CD4-positive, alpha-beta T cell (primary cell): ENCODE measurements around the gene NRAP. TPM values are rescaled to one million over a fixed set of nuclear protein-coding genes. Genes with fewer than 3 reads are reported as not detected.

ENCODE experiments used
- ATAC-seq: fragments of 200-7000 bp; cut with Tn5 transposase; one replicate; pipeline ENCODE4 v1.10.0; 2022; ENCODE audit warnings: mild to moderate bottlenecking; ENCODE audit not compliant: poor library complexity
- CTCF ChIA-PET: fragments of 350-600 bp; sonication (Branson Sonifier 250); formaldehyde crosslinking; loops from one replicate; lab custom pipeline; 2021; ENCODE audit warnings: antibody characterized with exemption, inconsistent platforms; lab: Charles Lee
- POLR2A ChIA-PET: fragments of 350-600 bp; sonication (Branson Sonifier 250); formaldehyde crosslinking; loops from one replicate; lab custom pipeline; 2021; ENCODE audit warnings: antibody characterized with exemption, inconsistent platforms; lab: Charles Lee
- DNase-seq, 14 experiments: peaks; one replicate each; pipeline ENCODE4 v3.0.0-alpha.2; 2013 to 2020; ENCODE audit warnings: mixed read lengths in 2 of 14
- H3K27ac ChIP-seq, 2 donors: one replicate each; pipeline versions ENCODE4 v1.5.1 to v1.7.0; 2013; ENCODE audit warnings: low read length in 2 of 2, low read depth in 1 of 2, mild to moderate bottlenecking in 1 of 2
- H3K27me3 ChIP-seq, 2 experiments: 1 replicate in 1 of 2; 2 replicates in 1 of 2; pipeline versions ENCODE4 v1.6.1 to v1.7.0; 2013; ENCODE audit warnings: low read length in 2 of 2, control low read depth in 1 of 2, mild to moderate bottlenecking in 1 of 2, moderate library complexity in 1 of 2; ENCODE audit not compliant: insufficient read depth in 2 of 2, control insufficient read depth in 1 of 2
- H3K36me3 ChIP-seq: one replicate; pipeline ENCODE4 v1.6.1; 2013; ENCODE audit warnings: low read length, control low read depth; ENCODE audit not compliant: insufficient read depth
- H3K4me1 ChIP-seq: one replicate; pipeline ENCODE4 v1.6.1; 2013; ENCODE audit warnings: low read length, control low read depth; ENCODE audit not compliant: insufficient read depth
- H3K4me3 ChIP-seq: one replicate; pipeline ENCODE4 v1.5.1; 2013; ENCODE audit warnings: mild to moderate bottlenecking, low read length, moderate library complexity
- H3K9me3 ChIP-seq, 2 experiments: 1 replicate in 1 of 2; 2 replicates in 1 of 2; pipeline versions ENCODE4 v1.6.1 to v1.7.0; 2013; ENCODE audit warnings: low read length in 2 of 2, mild to moderate bottlenecking in 2 of 2, control low read depth in 1 of 2, moderate library complexity in 1 of 2; ENCODE audit not compliant: control insufficient read depth in 1 of 2, insufficient read depth in 1 of 2
- H3K27ac Mint-ChIP-seq: one replicate; pipeline ENCODE4 v1.8.0; 2020; ENCODE audit warnings: mixed read lengths
- H3K27me3 Mint-ChIP-seq: one replicate; pipeline ENCODE4 v1.8.0; 2021; ENCODE audit warnings: mixed read lengths
- H3K36me3 Mint-ChIP-seq: one replicate; pipeline ENCODE4 v1.8.0; 2021; ENCODE audit warnings: low read depth, mixed read lengths
- H3K4me1 Mint-ChIP-seq: one replicate; pipeline ENCODE4 v1.8.0; 2021; ENCODE audit warnings: low read depth, mixed read lengths
- H3K4me3 Mint-ChIP-seq: one replicate; pipeline ENCODE4 v1.8.0; 2020; ENCODE audit warnings: mild to moderate bottlenecking, mixed read lengths
- H3K9me3 Mint-ChIP-seq: one replicate; pipeline ENCODE4 v1.8.0; 2020; ENCODE audit warnings: mixed read lengths
- CTCF ChIP-seq: fragments of 200-600 bp; IDR thresholded peaks from one replicate; pipeline ENCODE4 v1.8.0; 2022; ENCODE audit warnings: antibody characterized with exemption, mild to moderate bottlenecking
- intact Hi-C, 2 experiments: fragments of 100-400 bp; cut with DNase I in 1 of 2; cut with micrococcal nuclease in 1 of 2; formaldehyde crosslinking; loops; one replicate each; pipeline versions ENCODE4 v1.15.1 to v1.9.0; 2023 to 2025; cut with DNase I, micrococcal nuclease
- polyA plus RNA-seq, 2 donors: library from polyadenylated mRNA; unstranded; fragments of 120-200 nt; gene quantifications; one replicate each; pipeline ENCODE4 v1.2.1, GENCODE V29; 2013
- total RNA-seq, 174 experiments: library from RNA in 2 of 174; stranded (reverse) in 2 of 174; gene quantifications; one replicate each; pipeline ENCODE4 v1.2.3 and lab custom pipeline; 2021 to 2026

The NRAP gene
- total RNA-seq: not detected
- not detected for polyA plus RNA-seq (2013, experiment 1 of 2)
- 0.41 TPM for polyA plus RNA-seq (2013, experiment 2 of 2)
- 0 to 0.17 (median 0) reads per million in 172 experiments for total RNA-seq (lab: John Stamatoyannopoulos, UW)

GRCh38 chr10:113663908-113664307 lies at the start of gene NRAP:
Gene NRAP (minus strand): TSS chr10:113664041. CDS start chr10:113663882, 159 bp downstream.
- Mint-ChIP-seq H3K27me3 (peaks cover 11% of the 10 kb centered on the region), H3K36me3 (no peaks in the 10 kb centered on the region), H3K9me3 (no peaks in the 10 kb centered on the region), H3K27ac (no peak within 1 kb of the TSS), H3K4me3 (no peak within 1 kb of the TSS), H3K4me1 (no peaks in the 10 kb centered on the region)
- ChIA-PET CTCF (no interaction called here), POLR2A (no interaction called here)
- no peaks in the 10 kb centered on the region for H3K27me3 ChIP-seq
- H3K4me1 ChIP-seq: no peaks in the 10 kb centered on the region
- no peak within 1 kb of the TSS for H3K4me3 ChIP-seq
- no peak within 1 kb of the TSS for H3K27ac ChIP-seq
- no peak for ATAC-seq
- no peak for DNase-seq
- no peak for TF ChIP-seq CTCF
- no peaks in the 10 kb centered on the region for H3K36me3 ChIP-seq
- intact Hi-C loops: no loop called here
- no peaks in the 10 kb centered on the region for H3K9me3 ChIP-seq

- no peaks in the 10 kb centered on the region for H3K9me3 Mint-ChIP-seq
- H3K4me3 ChIP-seq: no peak overlapping the region
- ATAC-seq (no peak), DNase-seq (no peak)
- H3K9me3 ChIP-seq: no peaks in the 10 kb centered on the region
- TF ChIP-seq CTCF: no peak
- H3K36me3 Mint-ChIP-seq: peaks cover 68% of the 10 kb centered on the region
- CTCF ChIA-PET: no interaction called here
- H3K4me1 Mint-ChIP-seq: peaks cover 18% of the 10 kb centered on the region
- POLR2A ChIA-PET: no interaction called here
- H3K27ac ChIP-seq: no peak overlapping the region
- H3K4me1 ChIP-seq: peaks cover 5% of the 10 kb centered on the region
- H3K36me3 ChIP-seq: peaks cover 30% of the 10 kb centered on the region
- H3K27ac Mint-ChIP-seq: no peak overlapping the region
- no peaks in the 10 kb centered on the region for H3K27me3 Mint-ChIP-seq
- H3K27me3 ChIP-seq: no peaks in the 10 kb centered on the region
- intact Hi-C loops: no loop called here
- no peak overlapping the region for H3K4me3 Mint-ChIP-seq
Measured at GRCh38 chr10:113713640-113713982, 49.8 kb upstream of the NRAP start.

GRCh38 chr10:113712755-113713639 lies 49.2 kb upstream of the NRAP start:
- H3K27ac ChIP-seq: no peak overlapping the region
- H3K9me3 ChIP-seq: no peaks in the 10 kb centered on the region
- H3K4me1 ChIP-seq: peaks cover 5% of the 10 kb centered on the region
- peaks cover 30% of the 10 kb centered on the region for H3K36me3 ChIP-seq
- Mint-ChIP-seq H3K36me3 (peaks cover 61% of the 10 kb centered on the region), H3K4me1 (peaks cover 24% of the 10 kb centered on the region), H3K9me3 (no peaks in the 10 kb centered on the region), H3K27ac (no peak overlapping the region), H3K27me3 (no peaks in the 10 kb centered on the region), H3K4me3 (no peak overlapping the region)
- H3K4me3 ChIP-seq: no peak overlapping the region
- CTCF ChIA-PET: no interaction called here
- H3K27me3 ChIP-seq: no peaks in the 10 kb centered on the region
- DNase-seq (no peak), ATAC-seq (no peak)
- TF ChIP-seq CTCF: no peak
- intact Hi-C loops: no loop called here
- POLR2A ChIA-PET: no interaction called here
